ENCODE results near the gene SFN. TPM values are rescaled to one million over a fixed set of nuclear protein-coding genes. Genes with fewer than 3 reads are reported as not detected.

SFN gene
- total and polyA plus RNA-seq, 2 of the 13 experiments (the other 11 are each of a cell fraction or from before 2014, with no cell fraction given) = 4.3 to 5.6 TPM

DNA sequence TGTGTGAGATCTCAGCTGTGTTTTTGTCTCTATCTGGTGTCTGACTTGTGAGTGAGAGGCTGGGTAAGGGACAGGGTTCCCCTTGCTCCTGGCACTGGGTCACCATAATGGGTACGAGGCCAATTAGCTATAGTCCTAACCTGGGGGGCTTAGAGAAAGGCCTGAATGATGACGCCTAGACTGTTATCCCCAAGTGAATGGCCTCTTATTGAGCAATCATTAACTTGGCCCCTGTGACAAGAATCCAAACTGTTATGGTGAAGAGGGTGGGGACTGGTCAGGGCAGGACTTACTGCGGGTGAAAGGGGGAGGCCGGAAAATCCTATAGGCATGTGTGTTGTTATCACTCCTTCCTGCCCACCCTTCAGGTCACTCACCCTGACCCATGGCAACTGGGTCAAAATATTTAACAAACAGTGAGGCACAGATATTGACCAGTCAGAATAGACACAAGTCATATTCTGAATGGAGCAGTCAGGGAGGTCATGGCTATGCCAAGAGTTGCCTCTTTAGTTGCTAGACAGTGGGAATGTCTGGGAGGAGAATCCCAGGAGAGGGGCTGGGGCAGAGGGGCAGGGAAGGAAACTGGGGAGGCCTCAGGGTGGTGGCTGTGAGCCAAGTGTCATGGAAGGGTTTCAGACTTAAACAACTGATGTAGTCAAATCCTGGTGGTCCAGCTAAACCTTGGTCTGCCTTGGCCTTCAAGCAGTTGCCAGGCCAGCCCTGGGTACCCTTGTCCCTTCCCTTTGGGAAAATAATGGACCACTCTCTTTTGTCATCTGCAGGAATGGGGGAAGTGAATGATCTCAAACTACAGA, 47.6 kb downstream of the SFN start (continued):
- TF ChIP-seq, protein P1, sequence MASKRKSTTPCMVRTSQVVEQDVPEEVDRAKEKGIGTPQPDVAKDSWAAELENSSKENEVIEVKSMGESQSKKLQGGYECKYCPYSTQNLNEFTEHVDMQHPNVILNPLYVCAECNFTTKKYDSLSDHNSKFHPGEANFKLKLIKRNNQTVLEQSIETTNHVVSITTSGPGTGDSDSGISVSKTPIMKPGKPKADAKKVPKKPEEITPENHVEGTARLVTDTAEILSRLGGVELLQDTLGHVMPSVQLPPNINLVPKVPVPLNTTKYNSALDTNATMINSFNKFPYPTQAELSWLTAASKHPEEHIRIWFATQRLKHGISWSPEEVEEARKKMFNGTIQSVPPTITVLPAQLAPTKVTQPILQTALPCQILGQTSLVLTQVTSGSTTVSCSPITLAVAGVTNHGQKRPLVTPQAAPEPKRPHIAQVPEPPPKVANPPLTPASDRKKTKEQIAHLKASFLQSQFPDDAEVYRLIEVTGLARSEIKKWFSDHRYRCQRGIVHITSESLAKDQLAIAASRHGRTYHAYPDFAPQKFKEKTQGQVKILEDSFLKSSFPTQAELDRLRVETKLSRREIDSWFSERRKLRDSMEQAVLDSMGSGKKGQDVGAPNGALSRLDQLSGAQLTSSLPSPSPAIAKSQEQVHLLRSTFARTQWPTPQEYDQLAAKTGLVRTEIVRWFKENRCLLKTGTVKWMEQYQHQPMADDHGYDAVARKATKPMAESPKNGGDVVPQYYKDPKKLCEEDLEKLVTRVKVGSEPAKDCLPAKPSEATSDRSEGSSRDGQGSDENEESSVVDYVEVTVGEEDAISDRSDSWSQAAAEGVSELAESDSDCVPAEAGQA (IDR thresholded peaks at IDR 0.05; ENCODE audit: low read depth) = no peak
- TF ChIP-seq, protein P1 (CRISPR knock-in tag; IDR thresholded peaks at IDR 0.05; ENCODE audit: borderline replicate concordance) = no peak
- TF ChIP-seq MIER2 (CRISPR knock-in tag; IDR thresholded peaks at IDR 0.05) (peak; percentile 36; the same call in 1 of the 2 replicates), ZFP37 (CRISPR knock-in tag; IDR thresholded peaks at IDR 0.05; ENCODE audit: borderline replicate concordance) (no peak; the same call in 1 of the 2 replicates), CCDC6 (CRISPR knock-in tag; IDR thresholded peaks at IDR 0.05) (peak; percentile 55; the same call in 1 of the 2 replicates), ZNF256 (CRISPR knock-in tag; conservative IDR thresholded peaks at IDR 0.05) (no peak), ZNF383 (CRISPR knock-in tag; IDR thresholded peaks at IDR 0.05; ENCODE audit: borderline replicate concordance) (no peak), CEBPG (CRISPR knock-in tag; IDR thresholded peaks at IDR 0.05) (peak; percentile 95), ONECUT2 (CRISPR knock-in tag; IDR thresholded peaks at IDR 0.05) (peak; percentile 87), GTF2F1 (IDR thresholded peaks at IDR 0.05; ENCODE audit: low read length) (no peak), TGIF2 (CRISPR knock-in tag; IDR thresholded peaks at IDR 0.05) (peak; percentile 88), ZNF251 (CRISPR knock-in tag; IDR thresholded peaks at IDR 0.05) (no peak), ZNF850 (CRISPR knock-in tag; conservative IDR thresholded peaks at IDR 0.05) (no peak), CBFB (CRISPR knock-in tag; IDR thresholded peaks at IDR 0.05) (no peak; the same call in 1 of the 2 replicates), AGO2 (optimal IDR thresholded peaks at IDR 0.05; ENCODE audit: low read depth, low read length) (no peak), GABPB1 (CRISPR knock-in tag; IDR thresholded peaks at IDR 0.05) (peak; percentile 17; the same call in 1 of the 2 replicates), KDM2A (CRISPR knock-in tag; IDR thresholded peaks at IDR 0.05; ENCODE audit: borderline replicate concordance, low read depth) (peak; percentile 26), U2AF1 (optimal IDR thresholded peaks at IDR 0.05; ENCODE audit: low read depth, low read length) (no peak), RFX1 (IDR thresholded peaks at IDR 0.05) (peak; percentile 86), RAD21 (CRISPR knock-in tag; IDR thresholded peaks at IDR 0.05) (no peak)
- TF ChIP-seq, protein P2, sequence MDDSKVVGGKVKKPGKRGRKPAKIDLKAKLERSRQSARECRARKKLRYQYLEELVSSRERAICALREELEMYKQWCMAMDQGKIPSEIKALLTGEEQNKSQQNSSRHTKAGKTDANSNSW (CRISPR knock-in tag; IDR thresholded peaks at IDR 0.05; ENCODE audit: borderline replicate concordance) = no peak
- TF ChIP-seq, protein P3, sequence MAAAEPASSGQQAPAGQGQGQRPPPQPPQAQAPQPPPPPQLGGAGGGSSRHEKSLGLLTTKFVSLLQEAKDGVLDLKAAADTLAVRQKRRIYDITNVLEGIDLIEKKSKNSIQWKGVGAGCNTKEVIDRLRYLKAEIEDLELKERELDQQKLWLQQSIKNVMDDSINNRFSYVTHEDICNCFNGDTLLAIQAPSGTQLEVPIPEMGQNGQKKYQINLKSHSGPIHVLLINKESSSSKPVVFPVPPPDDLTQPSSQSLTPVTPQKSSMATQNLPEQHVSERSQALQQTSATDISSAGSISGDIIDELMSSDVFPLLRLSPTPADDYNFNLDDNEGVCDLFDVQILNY (CRISPR knock-in tag; conservative IDR thresholded peaks at IDR 0.05) = no peak

Data from HepG2 (cell line).